ENCODE results near the gene GPR37. TPM values are rescaled to one million over a fixed set of nuclear protein-coding genes. Genes with fewer than 3 reads are reported as not detected.

Gene GPR37
- polyA plus RNA-seq, 1 donor from 2014 or later = not detected

GRCh38 chr7:124724079-124724478, 41.5 kb downstream of the GPR37 start:
- no peaks in the 10 kb centered on the region for H3K4me1 Mint-ChIP-seq
- H3K36me3 Mint-ChIP-seq = no peaks in the 10 kb centered on the region
- no peak overlapping the region for H3K27ac Mint-ChIP-seq
- H3K4me3 Mint-ChIP-seq = no peak overlapping the region
- H3K27me3 Mint-ChIP-seq = no peaks in the 10 kb centered on the region
- H3K9me3 Mint-ChIP-seq = peaks cover 0 to 2% (median 0%) of the 10 kb centered on the region in 3 donors

- Mint-ChIP-seq H3K4me1 (no peaks in the 10 kb centered on the region), H3K9me3 (peaks cover 0 to 2% (median 1%) of the 10 kb centered on the region in 3 donors), H3K27me3 (no peaks in the 10 kb centered on the region), H3K27ac (peak overlapping the region in 1 of 3 donors; percentile 19), H3K4me3 (no peak overlapping the region), H3K36me3 (no peaks in the 10 kb centered on the region)
Measured at GRCh38 chr7:124723012-124723411, 42.6 kb downstream of the GPR37 start.

GRCh38 chr7:124722292-124722691, 43.3 kb downstream of the GPR37 start:
- H3K27ac Mint-ChIP-seq = no peak overlapping the region
- peaks cover 0 to 2% (median 1%) of the 10 kb centered on the region in 3 donors for H3K9me3 Mint-ChIP-seq
- H3K4me3 Mint-ChIP-seq = no peak overlapping the region
- H3K36me3 Mint-ChIP-seq = no peaks in the 10 kb centered on the region
- no peaks in the 10 kb centered on the region for H3K27me3 Mint-ChIP-seq
- H3K4me1 Mint-ChIP-seq = no peaks in the 10 kb centered on the region

- Mint-ChIP-seq H3K27ac (no peak overlapping the region), H3K27me3 (no peaks in the 10 kb centered on the region), H3K36me3 (no peaks in the 10 kb centered on the region), H3K4me3 (no peak overlapping the region), H3K4me1 (no peaks in the 10 kb centered on the region), H3K9me3 (peaks cover 0 to 10% (median 4%) of the 10 kb centered on the region in 3 donors)
Measured at GRCh38 chr7:124720195-124720594, 45.4 kb downstream of the GPR37 start.

GRCh38 chr7:124718032-124718766, 47.4 kb downstream of the GPR37 start:
- Mint-ChIP-seq H3K4me3 (no peak overlapping the region), H3K9me3 (peaks cover 0 to 10% (median 4%) of the 10 kb centered on the region in 3 donors), H3K27ac (no peak overlapping the region), H3K36me3 (no peaks in the 10 kb centered on the region), H3K4me1 (no peaks in the 10 kb centered on the region), H3K27me3 (no peaks in the 10 kb centered on the region)

- H3K4me1 Mint-ChIP-seq = no peaks in the 10 kb centered on the region
- H3K4me3 Mint-ChIP-seq = no peak overlapping the region
- no peak overlapping the region for H3K27ac Mint-ChIP-seq
- no peaks in the 10 kb centered on the region for H3K36me3 Mint-ChIP-seq
- no peaks in the 10 kb centered on the region for H3K27me3 Mint-ChIP-seq
- H3K9me3 Mint-ChIP-seq = peaks cover 0 to 8% (median 4%) of the 10 kb centered on the region in 3 donors
Measured at GRCh38 chr7:124716894-124717293, 48.7 kb downstream of the GPR37 start.

GRCh38 chr7:124713086-124713485, 52.5 kb downstream of the GPR37 start:
- no peak overlapping the region for H3K27ac Mint-ChIP-seq
- H3K4me1 Mint-ChIP-seq = no peaks in the 10 kb centered on the region
- peaks cover 4 to 11% (median 7%) of the 10 kb centered on the region in 3 donors for H3K9me3 Mint-ChIP-seq
- H3K4me3 Mint-ChIP-seq = no peak overlapping the region
- H3K36me3 Mint-ChIP-seq = no peaks in the 10 kb centered on the region
- H3K27me3 Mint-ChIP-seq = no peaks in the 10 kb centered on the region

- no peak overlapping the region for H3K4me3 Mint-ChIP-seq
- H3K4me1 Mint-ChIP-seq = no peaks in the 10 kb centered on the region
- no peak overlapping the region for H3K27ac Mint-ChIP-seq
- H3K36me3 Mint-ChIP-seq = no peaks in the 10 kb centered on the region
- H3K9me3 Mint-ChIP-seq = peaks cover 8 to 17% (median 11%) of the 10 kb centered on the region in 3 donors
- H3K27me3 Mint-ChIP-seq = no peaks in the 10 kb centered on the region
Measured at GRCh38 chr7:124712017-124712416, 53.6 kb downstream of the GPR37 start.

GRCh38 chr7:124702385-124702784, 63.2 kb downstream of the GPR37 start:
- Mint-ChIP-seq H3K9me3 (peaks cover 2 to 6% (median 6%) of the 10 kb centered on the region in 3 donors), H3K36me3 (peaks cover 2% of the 10 kb centered on the region), H3K4me3 (no peak overlapping the region), H3K27me3 (no peaks in the 10 kb centered on the region), H3K27ac (no peak overlapping the region), H3K4me1 (no peaks in the 10 kb centered on the region)

GRCh38 chr7:124701955-124702354, 63.6 kb downstream of the GPR37 start:
- Mint-ChIP-seq H3K9me3 (peaks cover 2 to 6% (median 3%) of the 10 kb centered on the region in 3 donors), H3K27ac (no peak overlapping the region), H3K4me3 (no peak overlapping the region), H3K27me3 (no peaks in the 10 kb centered on the region), H3K4me1 (no peaks in the 10 kb centered on the region), H3K36me3 (peaks cover 2% of the 10 kb centered on the region)

- Mint-ChIP-seq H3K27me3 (no peaks in the 10 kb centered on the region), H3K27ac (no peak overlapping the region), H3K4me1 (no peaks in the 10 kb centered on the region), H3K9me3 (peaks cover 0 to 6% (median 3%) of the 10 kb centered on the region in 3 donors), H3K36me3 (peaks cover 2% of the 10 kb centered on the region), H3K4me3 (no peak overlapping the region)
Measured at GRCh38 chr7:124700655-124701054, 64.9 kb downstream of the GPR37 start.

- Mint-ChIP-seq H3K36me3 (peaks cover 2% of the 10 kb centered on the region), H3K4me3 (no peak overlapping the region), H3K27me3 (no peaks in the 10 kb centered on the region), H3K4me1 (no peaks in the 10 kb centered on the region), H3K9me3 (peaks cover 1 to 6% (median 2%) of the 10 kb centered on the region in 3 donors), H3K27ac (no peak overlapping the region)
Measured at GRCh38 chr7:124698964-124699363, 66.6 kb downstream of the GPR37 start.

- no peaks in the 10 kb centered on the region for H3K4me1 Mint-ChIP-seq
- peaks cover 2% of the 10 kb centered on the region for H3K36me3 Mint-ChIP-seq
- no peak overlapping the region for H3K4me3 Mint-ChIP-seq
- no peak overlapping the region for H3K27ac Mint-ChIP-seq
- H3K27me3 Mint-ChIP-seq = no peaks in the 10 kb centered on the region
- peaks cover 0 to 6% (median 1%) of the 10 kb centered on the region in 3 donors for H3K9me3 Mint-ChIP-seq
Measured at GRCh38 chr7:124697746-124698145, 67.8 kb downstream of the GPR37 start.

Measured in IgD-negative memory B cell (primary cell).